ENCODE results near the gene MRPL22.

- TF ChIP-seq SP1 (IDR thresholded peaks at IDR 0.05) (no peak), FOXM1 (IDR thresholded peaks at IDR 0.05; ENCODE audit: borderline replicate concordance) (no peak), LEF1 (IDR thresholded peaks at IDR 0.05; ENCODE audit: borderline replicate concordance) (no peak), BHLHE40 (IDR thresholded peaks at IDR 0.05; ENCODE audit: borderline replicate concordance) (no peak), SUZ12 (IDR thresholded peaks at IDR 0.05) (no peak)
- TF ChIP-seq, protein P1, sequence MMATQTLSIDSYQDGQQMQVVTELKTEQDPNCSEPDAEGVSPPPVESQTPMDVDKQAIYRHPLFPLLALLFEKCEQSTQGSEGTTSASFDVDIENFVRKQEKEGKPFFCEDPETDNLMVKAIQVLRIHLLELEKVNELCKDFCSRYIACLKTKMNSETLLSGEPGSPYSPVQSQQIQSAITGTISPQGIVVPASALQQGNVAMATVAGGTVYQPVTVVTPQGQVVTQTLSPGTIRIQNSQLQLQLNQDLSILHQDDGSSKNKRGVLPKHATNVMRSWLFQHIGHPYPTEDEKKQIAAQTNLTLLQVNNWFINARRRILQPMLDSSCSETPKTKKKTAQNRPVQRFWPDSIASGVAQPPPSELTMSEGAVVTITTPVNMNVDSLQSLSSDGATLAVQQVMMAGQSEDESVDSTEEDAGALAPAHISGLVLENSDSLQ (IDR thresholded peaks at IDR 0.05): no peak
Measured at GRCh38 chr5:154923441-154924430, 17.1 kb upstream of the MRPL22 start.

Measured in HEK293T (cell line).